ENCODE measurements around the gene IGF1.

DNA sequence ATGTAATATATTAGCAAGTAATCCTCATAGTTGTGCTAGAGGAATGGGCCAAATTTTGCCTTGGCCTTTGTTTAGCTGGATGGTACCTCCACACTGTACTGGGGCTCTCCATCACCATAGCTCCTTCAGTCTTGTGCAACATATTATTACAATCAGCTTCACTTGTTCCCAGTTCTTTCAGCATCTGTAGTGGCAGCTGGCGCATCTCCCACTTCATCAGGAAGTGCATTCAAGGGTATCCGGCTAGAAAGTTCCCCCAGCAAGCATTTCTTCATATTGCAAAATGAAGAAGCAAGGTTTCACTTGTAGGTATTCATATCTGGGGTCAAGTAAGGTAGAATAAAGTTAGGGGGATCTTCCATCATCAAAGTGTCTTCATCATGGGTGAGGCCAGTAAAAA is 123.7 kb downstream of the IGF1 start:
- TF ChIP-seq POLR2A (IDR thresholded peaks at IDR 0.05; ENCODE audit: low read depth) (no peak), EP300 (IDR thresholded peaks at IDR 0.05) (no peak)
- TF ChIP-seq, protein P1, sequence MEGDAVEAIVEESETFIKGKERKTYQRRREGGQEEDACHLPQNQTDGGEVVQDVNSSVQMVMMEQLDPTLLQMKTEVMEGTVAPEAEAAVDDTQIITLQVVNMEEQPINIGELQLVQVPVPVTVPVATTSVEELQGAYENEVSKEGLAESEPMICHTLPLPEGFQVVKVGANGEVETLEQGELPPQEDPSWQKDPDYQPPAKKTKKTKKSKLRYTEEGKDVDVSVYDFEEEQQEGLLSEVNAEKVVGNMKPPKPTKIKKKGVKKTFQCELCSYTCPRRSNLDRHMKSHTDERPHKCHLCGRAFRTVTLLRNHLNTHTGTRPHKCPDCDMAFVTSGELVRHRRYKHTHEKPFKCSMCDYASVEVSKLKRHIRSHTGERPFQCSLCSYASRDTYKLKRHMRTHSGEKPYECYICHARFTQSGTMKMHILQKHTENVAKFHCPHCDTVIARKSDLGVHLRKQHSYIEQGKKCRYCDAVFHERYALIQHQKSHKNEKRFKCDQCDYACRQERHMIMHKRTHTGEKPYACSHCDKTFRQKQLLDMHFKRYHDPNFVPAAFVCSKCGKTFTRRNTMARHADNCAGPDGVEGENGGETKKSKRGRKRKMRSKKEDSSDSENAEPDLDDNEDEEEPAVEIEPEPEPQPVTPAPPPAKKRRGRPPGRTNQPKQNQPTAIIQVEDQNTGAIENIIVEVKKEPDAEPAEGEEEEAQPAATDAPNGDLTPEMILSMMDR (IDR thresholded peaks at IDR 0.05), result no peak
